ENCODE measurements around the gene EIF1B.

EIF1B gene

DNA sequence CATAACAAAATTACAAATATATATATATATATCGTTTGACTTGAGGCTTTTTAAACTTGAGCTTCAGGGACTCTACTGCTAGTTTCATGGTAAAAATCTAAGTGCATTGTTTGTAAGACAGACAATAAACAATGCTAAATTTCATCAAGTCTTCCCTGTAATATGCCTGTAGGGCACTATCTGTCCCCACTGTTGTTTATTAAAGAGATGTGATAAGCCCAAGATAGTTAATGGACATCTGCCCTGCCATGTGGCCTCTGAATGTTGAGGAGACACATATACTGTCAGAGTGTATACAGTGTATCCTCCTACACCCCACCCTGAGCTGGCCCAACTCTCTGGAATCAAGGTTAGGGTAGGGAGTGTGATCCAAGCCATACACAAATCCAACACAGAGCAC, 15.1 kb upstream of the EIF1B start:
- TF ChIP-seq, protein P1, sequence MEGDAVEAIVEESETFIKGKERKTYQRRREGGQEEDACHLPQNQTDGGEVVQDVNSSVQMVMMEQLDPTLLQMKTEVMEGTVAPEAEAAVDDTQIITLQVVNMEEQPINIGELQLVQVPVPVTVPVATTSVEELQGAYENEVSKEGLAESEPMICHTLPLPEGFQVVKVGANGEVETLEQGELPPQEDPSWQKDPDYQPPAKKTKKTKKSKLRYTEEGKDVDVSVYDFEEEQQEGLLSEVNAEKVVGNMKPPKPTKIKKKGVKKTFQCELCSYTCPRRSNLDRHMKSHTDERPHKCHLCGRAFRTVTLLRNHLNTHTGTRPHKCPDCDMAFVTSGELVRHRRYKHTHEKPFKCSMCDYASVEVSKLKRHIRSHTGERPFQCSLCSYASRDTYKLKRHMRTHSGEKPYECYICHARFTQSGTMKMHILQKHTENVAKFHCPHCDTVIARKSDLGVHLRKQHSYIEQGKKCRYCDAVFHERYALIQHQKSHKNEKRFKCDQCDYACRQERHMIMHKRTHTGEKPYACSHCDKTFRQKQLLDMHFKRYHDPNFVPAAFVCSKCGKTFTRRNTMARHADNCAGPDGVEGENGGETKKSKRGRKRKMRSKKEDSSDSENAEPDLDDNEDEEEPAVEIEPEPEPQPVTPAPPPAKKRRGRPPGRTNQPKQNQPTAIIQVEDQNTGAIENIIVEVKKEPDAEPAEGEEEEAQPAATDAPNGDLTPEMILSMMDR (IDR thresholded peaks at IDR 0.05; ENCODE audit: insufficient read depth, low read depth, low read length, missing control alignments), result no peak
- no peak overlapping the region for H3K4me3 ChIP-seq (ENCODE audit: low read length)
- no peak for DNase-seq (ENCODE audit: low read depth)

DNA sequence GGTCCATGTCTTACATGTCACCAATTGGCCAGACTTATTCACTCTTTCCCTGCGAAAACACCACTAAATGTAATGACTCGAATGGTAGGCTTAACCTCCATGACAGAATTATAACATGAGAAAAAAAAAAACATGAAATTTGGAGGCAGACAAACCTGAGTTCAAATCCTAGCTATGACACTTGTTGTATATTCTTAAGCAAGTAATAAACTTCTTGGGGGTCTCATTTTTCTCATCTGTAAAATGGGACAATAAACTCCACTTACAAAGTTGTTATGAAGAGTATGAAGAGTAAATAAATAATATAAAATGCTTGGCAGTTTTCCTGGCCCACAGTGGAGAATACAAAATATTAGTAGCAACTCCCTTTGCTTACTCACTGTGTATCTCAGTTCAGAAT, 11.4 kb upstream of the EIF1B start:
- TF ChIP-seq, protein P1 (IDR thresholded peaks at IDR 0.05; ENCODE audit: insufficient read depth, low read depth, low read length, missing control alignments), result no peak
- DNase-seq (ENCODE audit: low read depth), result no peak
- H3K4me3 ChIP-seq (ENCODE audit: low read length), result no peak overlapping the region

DNA sequence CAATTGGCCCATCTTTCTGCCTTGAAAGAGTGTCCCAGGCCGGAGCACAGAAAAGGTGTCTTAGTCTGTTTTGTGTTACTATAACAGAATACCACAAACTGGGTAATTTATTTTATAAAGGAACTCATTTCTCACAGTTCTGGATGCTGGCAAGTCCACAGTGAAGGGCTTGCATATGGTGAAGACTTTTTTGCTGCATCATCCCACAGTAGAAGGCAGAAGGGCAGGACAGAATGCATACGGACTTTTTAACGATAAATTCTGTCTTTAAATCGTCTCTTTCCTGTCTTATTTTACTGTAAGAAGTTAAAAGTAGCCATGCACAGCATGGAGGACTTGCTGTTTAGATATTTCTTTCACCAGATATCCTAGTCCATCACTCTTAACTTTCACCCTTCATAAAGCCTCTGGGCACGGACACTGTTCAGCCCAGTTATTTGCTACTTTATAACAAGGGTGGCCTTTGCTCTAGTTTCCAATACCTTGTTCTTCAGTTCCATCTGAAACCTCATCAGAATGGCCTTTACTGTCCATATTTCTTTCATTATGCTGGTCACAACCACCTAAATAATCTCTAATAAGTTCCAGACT, 10.3 kb upstream of the EIF1B start:
- TF ChIP-seq, protein P1 (IDR thresholded peaks at IDR 0.05; ENCODE audit: insufficient read depth, low read depth, low read length, missing control alignments), result no peak
- H3K4me3 ChIP-seq (ENCODE audit: low read length), result no peak overlapping the region
- no peak for DNase-seq (ENCODE audit: low read depth)

DNA sequence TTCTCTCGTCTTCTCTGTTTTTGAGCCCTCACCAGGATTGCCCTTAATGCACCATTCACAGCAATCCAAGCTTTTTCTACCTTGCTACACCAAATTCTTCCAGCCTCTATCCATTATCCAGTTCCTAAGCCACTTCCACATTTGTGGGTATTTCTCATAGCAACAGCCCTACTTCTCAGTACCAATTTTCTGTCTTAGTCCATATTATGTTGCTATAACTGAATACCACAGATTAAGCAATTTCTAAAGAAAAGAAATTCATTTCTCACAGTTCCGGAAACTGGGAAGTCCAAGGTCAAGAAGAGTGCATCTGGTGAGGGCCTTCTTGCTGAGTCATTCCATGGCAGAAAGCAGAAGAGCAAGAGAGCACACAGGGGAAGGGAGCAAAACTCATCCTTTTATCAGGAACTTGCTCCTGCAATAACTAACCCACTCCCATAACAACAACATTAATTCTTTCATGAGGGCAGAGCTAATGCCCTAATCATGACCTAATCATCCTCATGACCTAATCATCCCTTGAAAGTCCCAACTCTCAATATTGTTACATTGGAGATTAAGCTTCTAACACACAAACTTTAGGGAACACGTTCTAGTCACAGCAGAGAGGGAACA, 9.7 kb upstream of the EIF1B start:
- H3K4me3 ChIP-seq (ENCODE audit: low read length), result no peak overlapping the region
- TF ChIP-seq, protein P1 (IDR thresholded peaks at IDR 0.05; ENCODE audit: insufficient read depth, low read depth, low read length, missing control alignments), result no peak
- DNase-seq (ENCODE audit: low read depth), result peak; percentile 30

DNA sequence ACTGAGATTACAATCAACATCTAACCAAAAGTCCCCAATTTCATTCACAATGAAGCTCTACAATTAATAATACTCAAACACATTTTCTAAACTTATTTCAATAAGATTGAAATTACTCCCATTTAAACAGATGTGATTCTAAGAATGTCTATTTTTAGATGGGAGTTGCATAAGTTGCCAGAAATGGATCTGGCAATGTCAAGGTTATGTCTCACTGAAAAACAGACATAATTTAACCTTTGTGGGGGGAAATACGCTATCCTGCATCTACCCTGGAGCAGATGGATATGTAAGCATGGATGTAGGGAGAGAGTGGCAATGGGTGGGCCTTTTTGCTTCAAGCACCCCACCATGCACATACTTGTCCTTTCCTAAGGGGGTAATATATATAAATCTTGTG, 6.7 kb upstream of the EIF1B start:
- DNase-seq (ENCODE audit: low read depth), result no peak
- H3K4me3 ChIP-seq (ENCODE audit: low read length), result no peak overlapping the region
- TF ChIP-seq, protein P1 (IDR thresholded peaks at IDR 0.05; ENCODE audit: insufficient read depth, low read depth, low read length, missing control alignments), result no peak

DNA sequence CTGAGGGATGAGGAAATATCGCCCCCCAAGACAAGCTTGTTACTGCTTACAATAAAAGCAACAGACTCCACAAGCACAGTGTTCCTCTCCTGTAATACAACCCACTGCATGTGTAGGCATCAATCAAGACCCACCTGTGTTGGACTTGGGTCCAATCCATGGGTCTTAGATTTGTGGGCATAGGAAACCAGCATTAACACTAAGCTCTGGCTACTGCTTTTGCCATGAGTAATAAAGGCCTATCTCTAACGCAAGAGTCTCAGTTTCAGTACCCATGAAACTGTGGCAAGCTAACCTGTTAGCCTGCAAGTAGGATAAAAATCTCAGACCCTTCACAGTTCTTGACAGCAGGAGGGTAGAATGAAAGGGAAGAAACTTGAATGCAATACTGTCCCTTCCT, 5.2 kb upstream of the EIF1B start:
- H3K4me3 ChIP-seq (ENCODE audit: low read length), result no peak overlapping the region
- TF ChIP-seq, protein P1 (IDR thresholded peaks at IDR 0.05; ENCODE audit: insufficient read depth, low read depth, low read length, missing control alignments), result no peak
- DNase-seq (ENCODE audit: low read depth), result no peak

DNA sequence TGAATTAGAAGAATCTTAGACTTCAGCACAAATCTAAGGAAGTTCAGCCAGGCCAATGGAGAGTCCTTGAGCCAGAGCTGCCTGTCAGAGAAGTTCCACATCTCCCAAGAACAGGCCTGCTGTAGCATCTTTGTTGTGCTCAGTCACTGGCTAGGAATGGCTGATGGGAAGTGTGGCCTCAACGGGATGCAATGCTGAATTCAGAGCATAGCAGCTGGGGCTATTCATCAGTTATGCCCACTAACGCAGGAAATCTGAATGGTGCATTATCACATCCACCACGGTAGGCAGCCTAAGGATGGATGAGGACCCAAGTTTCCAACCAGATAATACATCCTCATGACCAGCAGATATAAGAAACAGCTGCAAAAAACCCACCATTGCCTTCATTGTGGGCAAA, 3.2 kb upstream of the EIF1B start:
- TF ChIP-seq, protein P1 (IDR thresholded peaks at IDR 0.05; ENCODE audit: insufficient read depth, low read depth, low read length, missing control alignments), result no peak
- no peak overlapping the region for H3K4me3 ChIP-seq (ENCODE audit: low read length)
- no peak for DNase-seq (ENCODE audit: low read depth)
